GM12873 (cell line): ENCODE measurements around the gene FBXO48.

Source experiments
- TF ChIP-seq, protein P1 (sequence below): IDR thresholded peaks from 2 replicates; pipeline ENCODE4 v1.5.1; 2012; ENCODE audit warnings: low read depth, mild to moderate bottlenecking, moderate library complexity, low read length, control low read depth; ENCODE audit not compliant: insufficient read depth; ENCODE audit errors: missing control alignments

FBXO48 gene

DNA sequence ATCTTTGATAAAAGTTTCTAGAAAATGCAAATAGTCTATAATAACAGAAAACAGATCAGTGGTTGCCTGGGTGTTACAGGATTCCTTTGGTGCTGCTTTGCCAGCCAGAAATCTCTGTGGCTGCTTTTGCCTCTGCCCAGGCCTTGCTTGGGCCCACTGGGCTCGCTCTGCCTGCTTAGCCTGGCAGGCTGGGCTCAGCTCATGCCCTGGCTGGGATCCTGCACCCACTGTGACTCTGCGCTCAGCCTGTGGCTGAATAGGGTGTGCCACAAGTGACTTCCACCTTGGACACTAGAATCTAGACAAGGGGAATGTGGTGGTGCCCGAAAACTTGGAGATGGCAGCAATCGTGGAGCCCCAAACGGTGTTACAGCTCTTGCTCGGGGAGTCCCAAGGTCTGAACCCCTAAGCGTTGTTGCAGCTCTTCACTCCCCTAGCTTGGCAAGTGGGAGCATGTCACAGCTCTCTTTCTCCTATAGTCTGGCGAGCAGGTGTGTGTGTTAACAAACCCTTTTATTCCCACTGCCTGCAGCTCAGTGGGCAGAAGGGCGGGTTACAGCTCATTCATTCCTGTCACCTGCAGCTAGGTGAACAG is 50.9 kb downstream of the FBXO48 start:
- TF ChIP-seq, protein P1, sequence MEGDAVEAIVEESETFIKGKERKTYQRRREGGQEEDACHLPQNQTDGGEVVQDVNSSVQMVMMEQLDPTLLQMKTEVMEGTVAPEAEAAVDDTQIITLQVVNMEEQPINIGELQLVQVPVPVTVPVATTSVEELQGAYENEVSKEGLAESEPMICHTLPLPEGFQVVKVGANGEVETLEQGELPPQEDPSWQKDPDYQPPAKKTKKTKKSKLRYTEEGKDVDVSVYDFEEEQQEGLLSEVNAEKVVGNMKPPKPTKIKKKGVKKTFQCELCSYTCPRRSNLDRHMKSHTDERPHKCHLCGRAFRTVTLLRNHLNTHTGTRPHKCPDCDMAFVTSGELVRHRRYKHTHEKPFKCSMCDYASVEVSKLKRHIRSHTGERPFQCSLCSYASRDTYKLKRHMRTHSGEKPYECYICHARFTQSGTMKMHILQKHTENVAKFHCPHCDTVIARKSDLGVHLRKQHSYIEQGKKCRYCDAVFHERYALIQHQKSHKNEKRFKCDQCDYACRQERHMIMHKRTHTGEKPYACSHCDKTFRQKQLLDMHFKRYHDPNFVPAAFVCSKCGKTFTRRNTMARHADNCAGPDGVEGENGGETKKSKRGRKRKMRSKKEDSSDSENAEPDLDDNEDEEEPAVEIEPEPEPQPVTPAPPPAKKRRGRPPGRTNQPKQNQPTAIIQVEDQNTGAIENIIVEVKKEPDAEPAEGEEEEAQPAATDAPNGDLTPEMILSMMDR: no peak

DNA sequence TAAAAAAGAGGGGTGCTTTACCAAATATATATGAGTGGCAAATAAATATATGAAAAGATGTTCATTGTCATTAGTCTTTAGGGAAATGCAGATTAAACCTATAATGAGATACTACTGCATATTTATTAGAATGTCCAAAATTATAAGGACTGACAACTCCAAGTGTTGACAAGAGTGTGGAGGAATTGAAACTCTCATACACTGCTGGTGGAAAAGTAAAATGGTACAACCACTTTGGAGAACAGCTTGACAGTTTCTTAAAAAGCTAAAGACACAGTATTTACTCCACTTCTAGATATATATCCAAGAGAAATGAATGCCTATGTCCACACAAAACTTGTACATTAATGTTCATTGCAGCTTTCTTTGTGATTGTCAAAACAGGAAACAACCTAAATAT is 51.6 kb downstream of the FBXO48 start:
- TF ChIP-seq, protein P1: no peak

DNA sequence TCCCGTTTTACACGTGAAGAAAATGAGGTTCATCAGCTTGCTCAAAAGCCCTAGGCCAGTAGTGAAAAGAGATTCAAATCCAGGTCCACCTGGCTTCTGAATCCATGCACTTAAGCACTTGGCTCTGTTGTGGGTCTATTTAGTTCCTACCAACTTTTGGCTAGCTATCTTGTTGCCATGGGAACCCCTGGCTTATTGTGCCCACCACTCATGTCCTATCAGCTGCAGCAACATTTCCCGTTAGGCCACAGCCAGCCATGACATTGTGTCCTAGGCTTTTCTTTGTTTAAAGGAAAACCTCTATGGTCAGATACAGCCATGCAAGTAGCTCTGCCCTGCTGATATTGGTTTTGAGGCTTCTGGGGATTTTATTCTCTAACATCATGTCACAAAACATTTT is 52.2 kb downstream of the FBXO48 start:
- TF ChIP-seq, protein P1: no peak

DNA sequence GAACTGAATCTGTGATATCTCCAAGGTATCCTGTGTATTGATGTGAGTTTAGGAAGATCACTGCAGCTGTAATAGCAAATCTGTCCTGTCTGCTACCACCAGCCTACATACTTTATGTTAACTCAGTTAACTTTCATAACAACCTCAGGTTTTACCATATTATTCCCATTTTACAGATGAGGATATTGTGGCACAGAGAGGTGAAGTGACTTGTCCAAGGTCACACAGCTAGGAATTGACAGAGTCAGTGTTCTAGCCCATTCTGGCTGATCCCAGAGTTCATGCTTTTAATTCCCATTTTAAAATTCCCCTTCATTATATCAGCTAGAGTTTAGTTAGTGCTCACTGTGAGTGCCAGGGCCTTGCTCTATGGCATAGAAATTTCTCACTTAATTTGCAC is 52.6 kb downstream of the FBXO48 start:
- TF ChIP-seq, protein P1: no peak

DNA sequence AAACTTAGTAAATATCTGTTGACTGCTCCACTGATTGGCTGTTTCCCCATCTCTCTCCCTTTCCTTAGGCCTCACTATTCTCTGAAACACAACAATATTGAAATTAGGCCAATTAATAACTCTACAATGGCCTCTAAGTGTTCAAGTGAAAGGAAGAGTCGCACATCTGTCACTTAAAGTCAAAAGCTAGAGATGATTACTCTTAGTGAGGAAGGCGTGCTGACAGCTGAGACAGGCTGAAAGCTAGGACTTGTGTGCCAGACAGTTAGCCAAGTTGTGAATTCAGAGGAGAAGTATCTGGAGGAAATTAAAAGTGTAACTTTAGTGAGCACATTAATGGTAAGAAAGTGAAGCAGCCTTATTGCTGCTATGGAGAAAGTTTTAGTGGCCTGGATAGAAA is 53.6 kb downstream of the FBXO48 start:
- TF ChIP-seq, protein P1: no peak

DNA sequence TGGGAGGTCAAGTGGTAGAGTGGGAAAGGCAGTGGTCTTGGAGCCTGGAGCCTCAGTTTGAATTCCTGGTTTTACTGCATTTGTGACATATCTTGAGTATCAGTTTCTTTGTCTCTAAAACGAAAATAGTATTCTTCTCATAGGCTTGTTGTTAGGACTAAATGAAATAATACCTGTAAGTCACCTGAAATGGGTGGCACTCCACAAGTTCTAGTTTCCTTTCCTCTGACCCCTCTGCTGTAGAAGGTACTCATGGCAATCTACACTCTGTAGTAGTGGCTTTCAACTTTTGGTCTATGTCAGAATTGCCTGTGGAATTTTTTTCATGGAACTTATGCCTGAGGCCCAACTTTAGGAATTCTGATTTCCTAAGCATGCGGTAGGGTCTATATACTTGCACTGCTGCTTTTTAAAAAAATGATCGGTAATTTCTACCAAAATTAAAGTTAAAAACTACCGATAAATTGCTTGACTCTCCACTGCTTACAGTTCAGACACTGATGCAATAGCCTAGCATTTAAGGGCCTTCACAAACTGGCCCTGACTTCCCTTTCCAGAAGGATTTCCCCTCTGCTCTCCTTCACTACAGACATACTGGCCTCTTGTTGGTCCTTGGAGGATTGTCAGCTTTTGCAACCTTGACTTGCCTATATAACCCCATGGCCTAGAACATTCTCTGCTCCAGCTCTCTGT is 54.8 kb downstream of the FBXO48 start:
- TF ChIP-seq, protein P1: no peak

DNA sequence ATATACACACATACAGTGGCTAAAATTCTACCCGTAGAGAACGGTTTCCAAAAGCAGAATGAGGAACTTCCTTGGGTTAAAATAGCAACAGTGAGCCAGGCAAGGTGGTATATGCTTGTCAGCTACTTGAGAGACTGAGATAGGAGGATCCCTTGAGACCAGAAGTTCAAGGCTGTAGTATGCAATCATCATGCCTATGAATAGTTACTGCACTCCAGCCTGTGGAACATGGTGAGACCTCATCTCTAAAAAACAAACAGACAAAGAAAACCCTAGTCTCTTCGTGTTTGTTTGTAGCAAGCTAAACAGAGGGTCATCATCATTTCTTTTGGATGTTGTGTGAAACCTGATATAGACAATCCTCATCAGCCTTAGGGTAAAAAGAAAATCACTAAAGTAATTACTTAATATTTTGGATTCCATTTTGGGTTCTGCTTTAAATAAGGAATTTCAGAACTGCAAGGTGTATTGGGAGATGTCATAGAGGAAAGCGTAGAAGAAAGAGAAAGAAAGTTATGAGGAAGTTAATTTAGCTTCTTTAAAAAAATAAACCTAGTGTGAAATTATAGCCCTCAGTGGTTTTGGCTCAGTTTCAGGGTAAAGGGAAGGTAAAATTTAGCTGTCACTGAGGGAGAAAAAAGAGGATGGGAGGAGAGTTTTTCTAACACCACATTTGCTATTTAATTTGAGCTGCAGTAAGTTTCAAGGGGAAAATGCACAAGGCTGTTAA is 55.5 kb downstream of the FBXO48 start:
- TF ChIP-seq, protein P1: no peak
